Body of pancreas (tissue), 4 donors: ENCODE measurements around the gene SMARCD2. TPM values are rescaled to one million over a fixed set of nuclear protein-coding genes. Genes with fewer than 3 reads are reported as not detected.

Experiments
- ATAC-seq: fragments of 150-250 bp; one replicate; pipeline ENCODE4 v1.9.1; 2016
- DNase-seq, 4 donors: peaks; one replicate each; pipeline ENCODE4 v3.0.0-alpha.2; 2019
- H3K27ac ChIP-seq, 4 donors: fragments of 200-600 bp; sonication (generic); 1 replicate in 3 of 4; 2 replicates in 1 of 4; pipeline versions ENCODE4 v1.5.1 to v1.6.1; 2016 to 2019; ENCODE audit warnings: mild to moderate bottlenecking in 1 of 4, mixed read lengths in 1 of 4, moderate library complexity in 1 of 4
- H3K27me3 ChIP-seq, 2 donors: fragments of 200-600 bp; sonication (generic); one replicate each; pipeline ENCODE4 v1.6.0; 2016; ENCODE audit warnings: mild to moderate bottlenecking in 1 of 2
- H3K36me3 ChIP-seq, 2 donors: fragments of 200-600 bp; sonication (generic); replicated peaks in 1 of 2; 2 replicates each; pipeline ENCODE4 v1.5.1; 2016; ENCODE audit warnings: low read depth in 2 of 2; ENCODE audit not compliant: insufficient read depth in 1 of 2
- H3K4me1 ChIP-seq: fragments of 200-600 bp; sonication (generic); one replicate; pipeline ENCODE4 v1.6.0; 2016
- H3K4me3 ChIP-seq, 2 donors: fragments of 200-600 bp; sonication (generic); 1 replicate in 1 of 2; 2 replicates in 1 of 2; pipeline ENCODE4 v1.5.1; 2016 to 2019
- H3K9me3 ChIP-seq, 3 donors: fragments of 200-600 bp; sonication (generic); 1 replicate in 2 of 3; 2 replicates in 1 of 3; pipeline ENCODE4 v1.5.1; 2016
- POLR2A ChIP-seq, 3 donors: fragments of 450-650 bp; IDR thresholded peaks; one replicate each; pipeline ENCODE4 v1.6.1; 2016; ENCODE audit warnings: antibody characterized with exemption in 3 of 3, mild to moderate bottlenecking in 2 of 3
- WGBS, 2 donors: methylation state at CpG; one replicate each; pipeline ENCODE4 v1.1.5; 2017; 5-methylcytosine and 5-hydroxymethylcytosine counted together
- intact Hi-C: fragments of 100-400 bp; cut with DNase I; formaldehyde crosslinking; loops from one replicate; pipeline ENCODE4 v1.15.1; 2023
- total RNA-seq, 2 donors: library from RNA; depleted of rRNA; stranded (reverse); fragments of >200 nt; gene quantifications; one replicate each; pipeline ENCODE4 v1.1.0, GENCODE V29; 2016
- TF ChIP-seq, protein P1 (sequence below), 7 experiments: fragments of 450-650 bp in 4 of 7; fragments of 200-600 bp in 3 of 7; sonication (generic) in 3 of 7; IDR thresholded peaks; one replicate each; pipeline ENCODE4 v1.5.1; 2016 to 2019; ENCODE audit warnings: antibody characterized with exemption in 7 of 7

SMARCD2 gene
- total RNA-seq, 2 donors from 2014 or later, result 75.8 to 87.9 TPM

DNA sequence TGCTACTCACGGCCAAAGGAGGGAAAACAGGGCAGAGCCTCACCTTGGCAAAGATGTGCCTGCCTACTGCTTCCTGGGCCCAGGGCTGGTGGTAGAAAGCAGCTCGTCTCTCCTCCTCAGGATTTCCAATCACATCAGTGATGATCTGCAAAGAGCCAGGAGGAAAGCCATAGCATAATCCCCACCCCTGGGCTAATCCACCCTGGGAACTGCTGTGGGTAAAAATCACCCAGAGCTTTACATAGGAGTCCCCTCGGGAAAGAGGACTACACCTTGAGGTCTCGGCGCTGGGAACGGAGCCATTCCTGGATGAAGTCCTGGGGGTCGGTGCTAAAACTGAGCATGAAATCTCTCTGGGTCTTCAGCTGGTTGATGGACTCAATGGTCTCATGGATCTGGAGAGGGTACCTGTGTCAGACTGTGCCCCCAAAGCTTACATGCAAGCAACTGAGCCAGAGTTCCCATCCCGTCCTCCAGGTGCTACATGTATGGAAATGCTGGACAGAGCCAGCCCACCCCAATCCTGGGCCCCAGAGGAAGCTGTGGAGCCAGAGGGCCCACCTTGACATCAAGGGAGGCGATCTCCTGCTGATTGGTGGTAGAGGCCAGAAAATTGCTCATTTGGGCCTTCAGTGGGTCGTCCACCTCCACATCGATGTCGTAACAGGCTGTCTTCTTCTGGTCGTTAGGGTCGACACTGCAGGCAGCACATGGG, 9.3 kb downstream of the SMARCD2 start:
- H3K27ac ChIP-seq, result no peak overlapping the region
- H3K36me3 ChIP-seq, result peaks cover 11 to 43% of the 10 kb centered on the region in 2 donors
- no peaks in the 10 kb centered on the region for H3K27me3 ChIP-seq
- ATAC-seq (no peak), DNase-seq (no peak)
- 82 to 84% methylated on average over 11 to 14 of the region's 14 CpGs for WGBS, 2 donors
- H3K4me1 ChIP-seq, result peaks cover 43% of the 10 kb centered on the region
- no peak for TF ChIP-seq POLR2A (IDR thresholded peaks at IDR 0.05)
- TF ChIP-seq, protein P1, sequence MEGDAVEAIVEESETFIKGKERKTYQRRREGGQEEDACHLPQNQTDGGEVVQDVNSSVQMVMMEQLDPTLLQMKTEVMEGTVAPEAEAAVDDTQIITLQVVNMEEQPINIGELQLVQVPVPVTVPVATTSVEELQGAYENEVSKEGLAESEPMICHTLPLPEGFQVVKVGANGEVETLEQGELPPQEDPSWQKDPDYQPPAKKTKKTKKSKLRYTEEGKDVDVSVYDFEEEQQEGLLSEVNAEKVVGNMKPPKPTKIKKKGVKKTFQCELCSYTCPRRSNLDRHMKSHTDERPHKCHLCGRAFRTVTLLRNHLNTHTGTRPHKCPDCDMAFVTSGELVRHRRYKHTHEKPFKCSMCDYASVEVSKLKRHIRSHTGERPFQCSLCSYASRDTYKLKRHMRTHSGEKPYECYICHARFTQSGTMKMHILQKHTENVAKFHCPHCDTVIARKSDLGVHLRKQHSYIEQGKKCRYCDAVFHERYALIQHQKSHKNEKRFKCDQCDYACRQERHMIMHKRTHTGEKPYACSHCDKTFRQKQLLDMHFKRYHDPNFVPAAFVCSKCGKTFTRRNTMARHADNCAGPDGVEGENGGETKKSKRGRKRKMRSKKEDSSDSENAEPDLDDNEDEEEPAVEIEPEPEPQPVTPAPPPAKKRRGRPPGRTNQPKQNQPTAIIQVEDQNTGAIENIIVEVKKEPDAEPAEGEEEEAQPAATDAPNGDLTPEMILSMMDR (IDR thresholded peaks at IDR 0.05), result no peak
- no peaks in the 10 kb centered on the region for H3K9me3 ChIP-seq
- no peak overlapping the region for H3K4me3 ChIP-seq
- intact Hi-C loops, result loop anchor here (10.0 kb wide), 1 partner anchor 58 kb away; the partner anchor contains the start of genes CCDC47 and DDX42

DNA sequence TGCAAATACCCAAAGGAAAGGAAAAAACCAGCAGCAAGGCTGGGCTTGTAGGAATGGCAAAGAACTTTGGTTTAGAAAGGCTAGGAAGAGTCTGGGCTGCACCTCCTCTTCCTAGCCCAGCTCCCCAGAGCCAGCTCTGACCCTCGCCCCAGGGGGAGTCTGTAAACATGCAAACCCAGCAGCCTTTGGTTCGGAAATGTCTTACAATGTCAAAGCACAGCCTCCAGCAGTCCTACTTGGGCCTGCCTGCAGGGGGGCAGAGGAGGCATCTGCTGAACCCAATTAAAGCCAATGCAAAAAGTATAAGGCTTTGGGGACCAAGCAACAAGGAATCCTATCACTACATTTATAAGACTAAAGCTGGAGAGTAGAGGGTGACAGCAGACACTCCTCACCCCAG, 10.0 kb downstream of the SMARCD2 start:
- ATAC-seq (no peak), DNase-seq (no peak)
- H3K4me1 ChIP-seq, result peaks cover 39% of the 10 kb centered on the region
- 68 to 79% methylated on average over 2 of the region's 2 CpGs for WGBS, 2 donors
- intact Hi-C loops, result loop anchor here (10.0 kb wide), 1 partner anchor 58 kb away; the partner anchor contains the start of genes CCDC47 and DDX42
- no peaks in the 10 kb centered on the region for H3K27me3 ChIP-seq
- H3K9me3 ChIP-seq, result no peaks in the 10 kb centered on the region
- TF ChIP-seq, protein P1 (IDR thresholded peaks at IDR 0.05), result no peak
- no peak for TF ChIP-seq POLR2A (IDR thresholded peaks at IDR 0.05)
- peaks cover 11 to 43% of the 10 kb centered on the region in 2 donors for H3K36me3 ChIP-seq
- H3K27ac ChIP-seq, result no peak overlapping the region
- no peak overlapping the region for H3K4me3 ChIP-seq

DNA sequence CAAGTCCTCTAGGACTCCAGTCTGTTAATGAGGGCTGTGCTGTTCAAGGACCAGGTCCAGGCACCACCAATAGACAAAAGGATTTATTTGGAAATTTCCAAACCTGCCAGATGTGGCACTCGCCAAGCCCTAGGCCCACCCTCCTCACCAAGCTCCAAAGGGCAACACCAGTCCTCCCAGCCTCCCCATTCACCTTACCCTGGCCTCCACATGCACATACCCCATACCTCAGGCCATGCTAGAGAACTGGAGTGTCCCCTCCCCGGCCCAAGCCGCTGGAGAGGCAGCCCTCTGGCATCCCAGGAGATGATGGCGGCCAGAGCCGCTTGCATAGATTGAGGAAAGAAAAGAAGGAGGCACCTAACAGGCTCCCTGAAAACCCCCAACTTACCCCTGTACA, 10.5 kb downstream of the SMARCD2 start:
- H3K36me3 ChIP-seq, result peaks cover 11 to 43% of the 10 kb centered on the region in 2 donors
- H3K4me3 ChIP-seq, result no peak overlapping the region
- no peak for TF ChIP-seq POLR2A (IDR thresholded peaks at IDR 0.05)
- TF ChIP-seq, protein P1 (IDR thresholded peaks at IDR 0.05), result no peak
- ATAC-seq (no peak), DNase-seq (no peak)
- H3K27ac ChIP-seq, result no peak overlapping the region
- 85 to 86% methylated on average over 4 to 5 of the region's 5 CpGs for WGBS, 2 donors
- H3K9me3 ChIP-seq, result no peaks in the 10 kb centered on the region
- no peaks in the 10 kb centered on the region for H3K27me3 ChIP-seq
- peaks cover 35% of the 10 kb centered on the region for H3K4me1 ChIP-seq
- intact Hi-C loops, result loop anchor here (10.0 kb wide), 1 partner anchor 57 kb away; the partner anchor contains the start of genes CCDC47 and DDX42

DNA sequence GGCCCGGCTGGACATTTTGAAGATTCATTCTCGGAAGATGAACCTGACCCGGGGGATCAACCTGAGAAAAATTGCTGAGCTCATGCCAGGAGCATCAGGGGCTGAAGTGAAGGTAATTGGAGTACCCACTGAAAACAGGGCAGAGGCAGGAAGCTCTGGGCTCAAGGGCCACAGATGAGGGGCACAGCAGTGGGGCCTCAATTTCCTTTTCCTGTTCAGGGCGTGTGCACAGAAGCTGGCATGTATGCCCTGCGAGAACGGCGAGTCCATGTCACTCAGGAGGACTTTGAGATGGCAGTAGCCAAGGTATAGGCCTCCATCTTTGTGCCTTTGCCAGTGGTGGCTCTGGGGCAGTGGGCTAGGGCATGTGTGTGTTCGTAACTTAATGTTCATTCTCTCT, 11.0 kb downstream of the SMARCD2 start:
- Histone ChIP-seq H3K27ac (no peak overlapping the region), H3K27me3 (no peaks in the 10 kb centered on the region), H3K9me3 (no peaks in the 10 kb centered on the region), H3K36me3 (peaks cover 11 to 43% of the 10 kb centered on the region in 2 donors), H3K4me1 (peaks cover 30% of the 10 kb centered on the region), H3K4me3 (no peak overlapping the region)
- no peak for DNase-seq
- 64 to 82% methylated on average over 8 of the region's 8 CpGs for WGBS, 2 donors
- intact Hi-C loops, result loop anchor here (10.0 kb wide), 1 partner anchor 57 kb away; the partner anchor contains the start of genes CCDC47 and DDX42
- no peak for ATAC-seq
- TF ChIP-seq POLR2A (IDR thresholded peaks at IDR 0.05), result no peak
- TF ChIP-seq, protein P1 (IDR thresholded peaks at IDR 0.05), result no peak
